ENCODE measurements around the gene ZNF277.

ZNF277 gene

DNA sequence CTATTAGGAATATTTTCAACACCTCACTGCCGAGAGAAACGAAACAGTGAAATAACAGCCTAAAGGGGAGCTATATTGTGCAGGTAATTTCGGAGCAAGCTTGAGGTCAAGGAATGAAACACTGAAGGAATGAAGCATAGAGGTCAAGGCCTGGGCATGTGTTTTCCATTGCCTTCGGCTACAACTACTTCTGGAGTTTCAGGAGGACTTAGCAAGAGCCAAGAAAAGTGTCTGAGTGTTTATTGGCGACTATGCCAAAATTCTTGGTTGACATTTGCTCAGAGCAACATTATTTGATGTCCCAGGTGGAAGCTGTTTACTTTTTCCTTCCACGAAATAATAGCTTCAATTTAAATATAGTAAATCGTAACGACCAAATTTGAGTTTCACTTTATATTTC lies 154.2 kb downstream of the ZNF277 start:
- H3K36me3 ChIP-seq (ENCODE audit: control insufficient read depth in 2 of 2, insufficient read depth in 1 of 2, low read length in 2 of 2), result no peaks in the 10 kb centered on the region

DNA sequence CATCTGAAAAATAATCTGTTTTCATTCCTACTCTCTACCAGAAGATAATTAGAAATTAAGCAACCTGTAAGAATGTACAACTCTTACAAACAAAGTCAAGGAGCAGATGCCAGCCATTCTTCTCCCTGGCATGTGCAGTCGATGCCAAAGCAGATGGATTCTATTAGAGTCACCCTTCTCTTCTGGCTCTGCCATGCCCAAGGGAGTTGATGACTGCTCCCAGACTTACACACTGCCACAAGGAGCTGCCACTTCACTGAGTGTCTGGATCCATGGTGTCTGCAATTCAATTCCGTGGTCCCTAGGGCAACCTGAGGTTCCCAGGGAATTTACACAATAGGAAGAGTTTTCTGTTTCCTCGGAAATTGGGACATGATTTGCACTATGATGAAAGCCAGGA lies 154.7 kb downstream of the ZNF277 start:
- TF ChIP-seq SALL2 (tag by site-specific recombination; IDR thresholded peaks at IDR 0.05; ENCODE audit: borderline replicate concordance), result no peak
- no peak for TF ChIP-seq TRIM28 (IDR thresholded peaks at IDR 0.05; ENCODE audit: borderline replicate concordance, low read length)
- TF ChIP-seq ZNF324 (tag by site-specific recombination; IDR thresholded peaks at IDR 0.05), result no peak
- H3K4me3 ChIP-seq (ENCODE audit: low read depth, low read length), result no peak overlapping the region
- POLR2A ChIA-PET, result no interaction called here
- H3K9me3 ChIP-seq (ENCODE audit: control insufficient read depth, insufficient read depth, low read depth, low read length), result no peaks in the 10 kb centered on the region
- CTCF ChIA-PET, result no interaction called here
- H3K36me3 ChIP-seq (ENCODE audit: control insufficient read depth in 2 of 2, insufficient read depth in 1 of 2, low read length in 2 of 2), result no peaks in the 10 kb centered on the region
- no peaks in the 10 kb centered on the region for H3K4me1 ChIP-seq (ENCODE audit: control insufficient read depth, insufficient read depth, low read length)
- H3K27ac ChIP-seq (ENCODE audit: extremely low read depth, low read depth, low read length), result no peak overlapping the region

More for the DNA sequence above, 154.2 kb downstream of the ZNF277 start:
- Histone ChIP-seq H3K4me1 (ENCODE audit: control insufficient read depth, insufficient read depth, low read length) (no peaks in the 10 kb centered on the region), H3K27ac (ENCODE audit: extremely low read depth, low read depth, low read length) (no peak overlapping the region), H3K9me3 (ENCODE audit: control insufficient read depth, insufficient read depth, low read depth, low read length) (no peaks in the 10 kb centered on the region), H3K4me3 (ENCODE audit: low read depth, low read length) (no peak overlapping the region)
- POLR2A ChIA-PET, result no interaction called here
- TF ChIP-seq ZNF791 (tag by site-specific recombination; IDR thresholded peaks at IDR 0.05), result no peak
- TF ChIP-seq FEZF1 (tag by site-specific recombination; IDR thresholded peaks at IDR 0.05), result no peak
- TF ChIP-seq ZNF202 (tag by site-specific recombination; IDR thresholded peaks at IDR 0.05; ENCODE audit: borderline replicate concordance), result no peak
- TF ChIP-seq, protein P1, sequence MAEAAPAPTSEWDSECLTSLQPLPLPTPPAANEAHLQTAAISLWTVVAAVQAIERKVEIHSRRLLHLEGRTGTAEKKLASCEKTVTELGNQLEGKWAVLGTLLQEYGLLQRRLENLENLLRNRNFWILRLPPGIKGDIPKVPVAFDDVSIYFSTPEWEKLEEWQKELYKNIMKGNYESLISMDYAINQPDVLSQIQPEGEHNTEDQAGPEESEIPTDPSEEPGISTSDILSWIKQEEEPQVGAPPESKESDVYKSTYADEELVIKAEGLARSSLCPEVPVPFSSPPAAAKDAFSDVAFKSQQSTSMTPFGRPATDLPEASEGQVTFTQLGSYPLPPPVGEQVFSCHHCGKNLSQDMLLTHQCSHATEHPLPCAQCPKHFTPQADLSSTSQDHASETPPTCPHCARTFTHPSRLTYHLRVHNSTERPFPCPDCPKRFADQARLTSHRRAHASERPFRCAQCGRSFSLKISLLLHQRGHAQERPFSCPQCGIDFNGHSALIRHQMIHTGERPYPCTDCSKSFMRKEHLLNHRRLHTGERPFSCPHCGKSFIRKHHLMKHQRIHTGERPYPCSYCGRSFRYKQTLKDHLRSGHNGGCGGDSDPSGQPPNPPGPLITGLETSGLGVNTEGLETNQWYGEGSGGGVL (tag by site-specific recombination; IDR thresholded peaks at IDR 0.05), result no peak
- TF ChIP-seq ZSCAN16 (tag by site-specific recombination; IDR thresholded peaks at IDR 0.05), result no peak
- TF ChIP-seq ZNF416 (tag by site-specific recombination; IDR thresholded peaks at IDR 0.05), result no peak
- TF ChIP-seq KLF7 (tag by site-specific recombination; IDR thresholded peaks at IDR 0.05; ENCODE audit: borderline replicate concordance), result no peak
- no peak for TF ChIP-seq ZNF121 (tag by site-specific recombination; IDR thresholded peaks at IDR 0.05)
- CTCF ChIA-PET, result no interaction called here

DNA sequence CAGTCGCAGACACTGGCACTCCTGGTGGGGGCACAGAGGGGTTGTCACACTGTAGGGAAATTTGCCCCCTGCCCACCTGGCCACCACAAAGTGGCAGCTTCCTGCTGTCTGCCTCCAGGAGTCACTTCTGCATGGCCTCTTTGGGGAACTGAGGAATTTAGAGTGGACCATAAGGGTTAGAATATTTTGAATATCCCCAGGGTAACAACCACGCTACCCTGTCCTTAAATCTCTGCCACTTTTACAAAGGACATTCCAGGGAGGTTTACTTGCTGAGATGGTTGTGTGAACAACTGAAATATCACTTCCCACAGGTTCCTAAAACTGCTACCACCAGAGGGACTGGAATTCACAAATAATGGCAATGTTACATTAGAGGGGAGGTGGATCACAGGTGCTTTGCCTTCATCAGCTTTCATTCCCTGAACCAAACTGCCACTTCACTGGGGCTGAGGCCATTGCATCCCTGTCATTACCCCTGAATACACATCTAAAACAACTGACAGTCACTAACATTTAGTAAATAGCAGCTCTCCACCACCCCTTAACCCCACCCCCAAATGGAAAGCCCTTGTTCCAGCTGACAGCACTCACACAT lies 155.7 kb downstream of the ZNF277 start:
- Histone ChIP-seq H3K4me3 (ENCODE audit: low read depth, low read length) (no peak overlapping the region), H3K36me3 (ENCODE audit: control insufficient read depth in 2 of 2, insufficient read depth in 1 of 2, low read length in 2 of 2) (no peaks in the 10 kb centered on the region), H3K9me3 (ENCODE audit: control insufficient read depth, insufficient read depth, low read depth, low read length) (no peaks in the 10 kb centered on the region), H3K4me1 (ENCODE audit: control insufficient read depth, insufficient read depth, low read length) (no peaks in the 10 kb centered on the region), H3K27ac (ENCODE audit: extremely low read depth, low read depth, low read length) (no peak overlapping the region)
- CTCF ChIA-PET, result no interaction called here
- TF ChIP-seq ZNF473 (tag by site-specific recombination; IDR thresholded peaks at IDR 0.05) (no peak), ZNF146 (tag by site-specific recombination; IDR thresholded peaks at IDR 0.05) (no peak), ZBTB8A (tag by site-specific recombination; IDR thresholded peaks at IDR 0.05) (no peak), ZNF585B (tag by site-specific recombination; IDR thresholded peaks at IDR 0.05) (no peak), HOXD13 (CRISPR knock-in tag; IDR thresholded peaks at IDR 0.05; ENCODE audit: borderline replicate concordance) (no peak), ZNF549 (tag by site-specific recombination; IDR thresholded peaks at IDR 0.05) (no peak), ZNF624 (tag by site-specific recombination; IDR thresholded peaks at IDR 0.05) (no peak), ZNF768 (tag by site-specific recombination; IDR thresholded peaks at IDR 0.05) (no peak), ZNF501 (tag by site-specific recombination; IDR thresholded peaks at IDR 0.05) (no peak), WT1 (tag by site-specific recombination; IDR thresholded peaks at IDR 0.05) (no peak), ZNF521 (tag by site-specific recombination; IDR thresholded peaks at IDR 0.05) (no peak), ZNF664 (tag by site-specific recombination; IDR thresholded peaks at IDR 0.05) (no peak)
- TF ChIP-seq, protein P2, sequence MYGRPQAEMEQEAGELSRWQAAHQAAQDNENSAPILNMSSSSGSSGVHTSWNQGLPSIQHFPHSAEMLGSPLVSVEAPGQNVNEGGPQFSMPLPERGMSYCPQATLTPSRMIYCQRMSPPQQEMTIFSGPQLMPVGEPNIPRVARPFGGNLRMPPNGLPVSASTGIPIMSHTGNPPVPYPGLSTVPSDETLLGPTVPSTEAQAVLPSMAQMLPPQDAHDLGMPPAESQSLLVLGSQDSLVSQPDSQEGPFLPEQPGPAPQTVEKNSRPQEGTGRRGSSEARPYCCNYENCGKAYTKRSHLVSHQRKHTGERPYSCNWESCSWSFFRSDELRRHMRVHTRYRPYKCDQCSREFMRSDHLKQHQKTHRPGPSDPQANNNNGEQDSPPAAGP (tag by site-specific recombination; IDR thresholded peaks at IDR 0.05), result no peak
- TF ChIP-seq, protein P3, sequence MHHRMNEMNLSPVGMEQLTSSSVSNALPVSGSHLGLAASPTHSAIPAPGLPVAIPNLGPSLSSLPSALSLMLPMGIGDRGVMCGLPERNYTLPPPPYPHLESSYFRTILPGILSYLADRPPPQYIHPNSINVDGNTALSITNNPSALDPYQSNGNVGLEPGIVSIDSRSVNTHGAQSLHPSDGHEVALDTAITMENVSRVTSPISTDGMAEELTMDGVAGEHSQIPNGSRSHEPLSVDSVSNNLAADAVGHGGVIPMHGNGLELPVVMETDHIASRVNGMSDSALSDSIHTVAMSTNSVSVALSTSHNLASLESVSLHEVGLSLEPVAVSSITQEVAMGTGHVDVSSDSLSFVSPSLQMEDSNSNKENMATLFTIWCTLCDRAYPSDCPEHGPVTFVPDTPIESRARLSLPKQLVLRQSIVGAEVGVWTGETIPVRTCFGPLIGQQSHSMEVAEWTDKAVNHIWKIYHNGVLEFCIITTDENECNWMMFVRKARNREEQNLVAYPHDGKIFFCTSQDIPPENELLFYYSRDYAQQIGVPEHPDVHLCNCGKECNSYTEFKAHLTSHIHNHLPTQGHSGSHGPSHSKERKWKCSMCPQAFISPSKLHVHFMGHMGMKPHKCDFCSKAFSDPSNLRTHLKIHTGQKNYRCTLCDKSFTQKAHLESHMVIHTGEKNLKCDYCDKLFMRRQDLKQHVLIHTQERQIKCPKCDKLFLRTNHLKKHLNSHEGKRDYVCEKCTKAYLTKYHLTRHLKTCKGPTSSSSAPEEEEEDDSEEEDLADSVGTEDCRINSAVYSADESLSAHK (tag by site-specific recombination; IDR thresholded peaks at IDR 0.05), result no peak
- POLR2A ChIA-PET, result no interaction called here
